Measurements from ENCODE around the gene VPS26B.
"Not testable (repeated sequence)": the region's sequence is repeated elsewhere in the genome, so short reads cannot be mapped to it uniquely, and the experiment has no call there.

The VPS26B gene

GRCh38 chr11:134283461-134284230 lies 59.2 kb downstream of the VPS26B start:
- DNase-seq: no peak

GRCh38 chr11:134284349-134284748 lies 59.9 kb downstream of the VPS26B start:
- not testable (repeated sequence) for DNase-seq

GRCh38 chr11:134287561-134287960 lies 63.1 kb downstream of the VPS26B start:
- DNase-seq: no peak

- no peak for DNase-seq
These were observed 64.0 kb downstream of the VPS26B start for GRCh38 chr11:134288486-134288885.

GRCh38 chr11:134289167-134289566 lies 64.7 kb downstream of the VPS26B start:
- no peak for DNase-seq

- no peak for DNase-seq
These were observed 65.3 kb downstream of the VPS26B start for GRCh38 chr11:134289789-134290188.

- no peak for DNase-seq
These were observed 66.2 kb downstream of the VPS26B start for GRCh38 chr11:134290646-134291045.

GRCh38 chr11:134291196-134291595 lies 66.7 kb downstream of the VPS26B start:
- DNase-seq: no peak

- no peak for DNase-seq
These were observed 68.2 kb downstream of the VPS26B start for GRCh38 chr11:134292661-134293060.

- DNase-seq: no peak
These were observed 68.9 kb downstream of the VPS26B start for GRCh38 chr11:134293119-134294113.

GRCh38 chr11:134294664-134295063 lies 70.2 kb downstream of the VPS26B start:
- no peak for DNase-seq
